Stimulated activated CD4-positive, alpha-beta T cell treated with anti-CD3 and anti-CD28 coated beads, Interleukin-12 subunit alpha, Interleukin-12 subunit beta, amount 100 ng/mL, for 4 hours (primary cell): ENCODE measurements around the gene EXOC3.
"Not testable (repeated sequence)": the region's sequence is repeated elsewhere in the genome, so short reads cannot be mapped to it uniquely, and the experiment has no call there.

Experiments
- DNase-seq: peaks from one replicate; pipeline ENCODE4 v3.0.0-alpha.2; 2020

EXOC3 gene

DNA sequence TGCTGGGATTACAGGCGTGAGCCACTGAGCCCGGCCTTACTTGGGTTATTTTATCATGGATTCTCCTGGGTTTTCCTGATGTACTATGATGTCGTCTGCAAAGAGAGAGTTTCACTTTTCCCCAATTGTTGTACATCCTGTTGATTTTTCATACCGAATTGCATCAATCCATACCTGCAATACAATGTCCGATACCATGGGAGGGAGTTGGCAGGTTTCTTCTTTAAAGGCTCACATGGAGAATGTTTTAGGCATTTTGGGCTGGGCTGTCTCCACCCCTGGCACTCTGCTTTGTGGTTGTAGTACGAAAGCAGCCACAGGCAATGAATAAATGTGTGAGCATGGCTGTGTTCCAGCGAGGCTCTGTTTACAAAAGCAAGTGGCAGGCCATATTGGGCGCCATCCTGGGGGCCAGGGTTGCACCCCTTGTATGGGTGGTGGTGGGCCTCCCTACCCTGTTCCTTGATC, 35.1 kb upstream of the EXOC3 start:
- DNase-seq = no peak

DNA sequence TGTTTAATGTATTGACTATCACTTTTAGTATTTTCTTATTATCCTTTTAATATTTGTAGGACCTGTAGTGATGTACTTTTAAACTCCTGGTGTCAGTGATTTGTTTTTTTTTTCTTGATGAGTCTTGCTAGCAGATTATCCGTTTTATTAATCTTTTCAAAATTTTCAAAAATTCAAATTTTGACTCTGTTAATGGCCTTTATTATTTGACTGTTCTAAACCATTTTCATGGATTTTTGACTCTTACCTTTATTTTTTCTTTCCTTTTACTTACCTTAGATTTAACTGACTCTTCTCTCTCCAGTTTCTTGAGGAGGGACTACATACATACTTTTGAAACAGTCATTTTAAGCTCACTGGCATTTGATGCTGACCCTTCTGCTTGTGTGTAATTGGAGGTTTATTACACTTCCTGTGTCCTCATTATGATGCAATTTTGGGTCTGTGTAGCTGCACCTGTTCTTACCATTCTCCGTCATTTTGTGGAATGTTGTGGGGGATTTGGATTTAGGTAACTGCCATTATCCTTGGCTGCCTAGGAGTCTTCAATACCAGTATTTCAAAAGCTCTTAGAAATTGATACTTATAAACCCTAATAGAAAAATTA, 32.0 kb upstream of the EXOC3 start:
- DNase-seq = no peak

DNA sequence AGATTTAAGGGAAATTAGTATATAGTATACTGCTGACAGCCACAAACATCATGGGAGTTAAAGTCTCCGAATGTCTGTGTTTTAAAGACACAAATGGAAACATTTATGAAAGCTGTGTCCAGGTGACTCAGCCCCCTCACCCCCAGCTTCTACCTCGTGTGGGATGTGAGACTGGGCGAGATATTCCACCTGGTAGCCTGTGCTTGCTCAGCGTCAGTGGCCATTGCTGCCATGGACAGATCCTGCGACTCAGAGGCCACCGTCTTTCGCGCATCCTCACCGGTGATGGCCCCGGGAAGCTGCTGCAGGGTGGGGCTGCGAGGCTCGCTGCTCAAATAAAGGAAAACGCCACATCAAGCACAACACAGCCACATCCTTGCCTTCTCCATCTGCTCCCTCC, 31.2 kb upstream of the EXOC3 start:
- no peak for DNase-seq

DNA sequence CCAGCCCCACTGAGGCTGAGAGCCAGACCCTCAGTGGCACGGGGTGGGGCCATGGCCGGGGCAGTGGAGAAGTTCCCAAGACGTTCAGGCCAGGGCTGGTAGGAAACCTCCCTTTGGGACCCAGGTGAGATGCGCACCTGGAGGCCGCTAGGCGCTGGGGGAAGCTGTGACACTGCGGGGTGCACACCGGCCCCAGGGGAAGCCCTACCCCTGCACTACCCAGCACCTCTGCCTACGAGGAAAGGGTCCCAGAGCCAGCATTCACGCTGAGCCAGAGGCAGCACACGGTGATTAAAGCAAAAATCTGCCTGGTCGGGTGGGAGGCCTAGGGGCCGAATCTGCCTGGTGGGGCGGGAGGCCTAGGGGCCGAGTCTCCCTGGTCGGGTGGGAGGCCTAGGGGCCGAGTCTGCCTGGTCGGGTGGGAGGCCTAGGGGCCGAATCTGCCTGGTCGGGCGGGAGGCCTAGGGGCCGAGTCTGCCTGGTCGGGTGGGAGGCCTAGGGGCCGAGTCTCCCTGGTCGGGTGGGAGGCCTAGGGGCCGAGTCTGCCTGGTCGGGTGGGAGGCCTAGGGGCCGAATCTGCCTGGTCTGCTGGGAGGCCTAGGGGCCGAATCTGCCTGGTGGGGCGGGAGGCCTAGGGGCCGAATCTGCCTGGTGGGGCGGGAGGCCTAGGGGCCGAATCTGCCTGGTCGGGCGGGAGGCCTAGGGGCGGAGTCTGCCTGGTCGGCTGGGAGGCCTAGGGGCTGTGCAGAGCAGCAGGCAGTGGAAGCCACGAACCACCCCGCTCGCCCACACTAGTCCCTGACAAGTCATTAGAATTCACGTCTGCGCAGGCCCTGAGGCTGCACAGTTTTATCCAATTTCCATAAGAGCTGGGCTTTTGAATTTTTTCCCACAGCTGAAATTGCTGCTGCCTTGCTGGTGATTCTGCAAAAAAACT, 27.7 kb upstream of the EXOC3 start:
- not testable (repeated sequence) for DNase-seq

DNA sequence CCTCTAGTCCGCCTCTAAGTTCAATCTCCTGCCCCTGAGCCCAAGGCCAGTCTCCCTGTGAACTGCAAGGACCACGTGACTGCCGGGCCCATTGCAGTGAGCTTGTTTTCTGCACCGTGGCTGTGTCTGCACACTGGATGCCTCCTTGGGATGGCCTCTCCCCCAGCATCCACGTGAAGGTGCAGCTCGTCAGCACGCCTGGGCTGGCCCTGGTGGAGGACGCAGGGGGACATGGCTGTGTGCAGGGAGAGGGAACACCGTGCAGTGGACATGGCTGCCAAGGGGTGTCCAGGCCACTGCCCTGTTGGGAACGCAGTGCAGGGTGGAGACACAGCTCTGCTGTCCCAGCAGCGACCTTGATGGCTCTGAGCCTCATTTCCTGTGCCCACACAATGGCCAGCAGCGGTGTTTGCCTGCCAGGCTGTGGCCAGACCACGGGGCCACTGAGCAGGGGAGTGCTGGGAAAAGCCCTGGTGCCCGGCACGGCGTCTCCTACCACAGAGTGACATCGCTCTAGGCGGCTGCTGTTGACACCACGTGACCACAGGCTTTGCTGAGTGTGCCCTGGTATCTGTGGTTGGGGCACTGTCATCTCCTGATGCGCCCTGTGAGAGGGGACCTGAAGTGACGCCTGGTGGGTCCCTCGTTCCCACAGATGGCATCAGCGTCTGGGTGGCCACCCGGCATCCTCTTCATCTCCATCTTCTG, 26.9 kb upstream of the EXOC3 start:
- DNase-seq = no peak

DNA sequence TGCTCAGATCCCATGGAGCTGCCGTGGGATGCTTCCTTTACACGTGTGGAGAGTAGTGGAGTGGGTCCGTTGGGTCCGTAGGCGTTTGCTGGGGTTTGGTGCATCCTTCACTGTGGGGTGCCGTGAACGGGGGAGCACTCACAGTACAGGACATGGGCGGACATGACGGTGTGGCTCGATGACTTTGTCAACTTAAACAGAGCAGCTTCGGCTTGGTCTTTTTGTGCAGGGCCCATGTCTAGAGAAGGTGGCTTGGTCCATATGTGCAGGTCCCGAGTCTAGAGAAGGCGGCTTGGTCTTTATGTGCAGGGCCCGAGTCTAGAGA, 26.4 kb upstream of the EXOC3 start:
- no peak for DNase-seq

DNA sequence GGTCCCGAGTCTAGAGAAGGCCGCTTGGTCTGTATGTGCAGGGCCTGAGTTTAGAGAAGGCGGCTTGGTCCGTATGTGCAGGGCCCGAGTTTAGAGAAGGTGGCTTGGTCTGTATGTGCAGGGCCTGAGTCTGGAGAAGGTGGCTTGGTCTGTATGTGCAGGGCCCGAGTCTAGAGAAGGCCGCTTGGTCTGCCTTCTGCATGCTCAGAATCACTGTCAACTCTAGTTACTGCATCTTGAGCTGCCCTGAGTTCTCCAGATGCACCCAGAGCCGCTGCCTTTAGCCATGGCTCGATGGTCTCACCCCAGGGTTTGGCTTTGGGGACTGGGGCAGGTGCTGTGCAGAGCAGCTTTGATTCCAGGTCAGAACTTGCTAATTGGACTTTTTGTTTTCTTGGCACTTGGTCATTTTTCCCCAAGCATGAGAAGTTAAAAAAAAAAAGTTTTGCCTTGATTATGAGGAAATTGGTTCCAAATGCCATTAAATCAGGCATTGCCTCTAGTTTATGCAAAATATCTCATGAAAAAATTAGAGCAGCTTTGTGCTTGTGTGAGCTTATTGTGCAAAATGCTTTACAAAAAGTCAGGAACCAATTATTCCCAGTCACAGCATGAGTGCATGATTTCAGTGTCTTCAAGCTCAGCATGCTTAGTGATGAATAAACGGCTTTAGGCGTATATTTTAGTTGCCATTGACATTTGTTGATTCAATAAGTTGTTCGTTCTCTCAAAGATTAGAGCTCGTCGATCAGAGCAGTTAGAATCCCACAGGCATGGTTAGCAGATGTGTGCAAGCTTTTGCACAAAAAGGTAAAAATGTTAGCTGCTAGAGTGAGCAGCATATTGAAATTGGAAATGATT, 25.4 kb upstream of the EXOC3 start:
- DNase-seq = no peak

DNA sequence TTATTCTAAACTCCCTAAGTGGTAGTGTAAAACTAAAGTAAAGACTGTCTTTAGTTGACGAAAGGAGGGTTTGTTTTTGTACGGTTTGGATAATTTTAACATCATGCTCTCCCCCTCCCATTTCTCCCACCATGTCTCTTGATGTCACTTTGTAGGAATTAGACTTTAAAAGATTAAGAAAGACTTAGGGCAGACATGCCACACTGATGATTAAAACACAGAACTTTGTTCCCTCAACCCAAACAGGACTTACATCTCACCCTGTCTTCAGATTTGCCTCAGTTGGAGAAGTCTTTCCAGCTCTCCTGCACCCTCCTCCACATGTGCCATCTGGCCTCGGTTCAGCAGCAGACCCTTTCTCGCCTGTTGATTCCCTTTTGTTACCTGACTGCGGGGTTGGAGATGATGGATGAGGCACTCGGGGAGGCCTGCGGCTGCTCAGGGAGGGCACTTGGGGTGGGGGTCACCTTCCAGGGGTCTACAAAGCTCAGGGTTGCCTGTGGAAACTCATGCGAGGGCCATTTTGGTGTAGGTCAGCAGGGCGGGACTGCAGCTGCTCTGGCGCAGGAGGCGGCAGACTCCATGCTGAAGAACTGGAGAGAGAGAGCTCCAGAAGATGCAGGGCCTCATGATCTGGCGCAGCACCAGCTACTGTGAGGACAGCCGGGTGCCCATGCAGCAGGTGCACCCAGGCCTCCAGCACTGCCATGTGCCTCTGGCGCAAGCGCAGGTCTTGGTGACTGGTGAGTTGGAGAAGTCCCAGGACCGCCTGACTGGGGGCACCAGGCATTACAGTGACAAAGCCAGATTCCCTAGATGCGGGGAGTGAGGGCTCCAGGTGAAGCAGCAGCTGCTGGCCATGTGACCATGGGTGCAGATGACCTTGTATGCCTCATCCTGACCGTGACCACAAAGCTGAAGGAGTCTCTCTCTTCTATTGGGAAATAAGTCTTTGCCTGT, 24.5 kb upstream of the EXOC3 start:
- DNase-seq = no peak

DNA sequence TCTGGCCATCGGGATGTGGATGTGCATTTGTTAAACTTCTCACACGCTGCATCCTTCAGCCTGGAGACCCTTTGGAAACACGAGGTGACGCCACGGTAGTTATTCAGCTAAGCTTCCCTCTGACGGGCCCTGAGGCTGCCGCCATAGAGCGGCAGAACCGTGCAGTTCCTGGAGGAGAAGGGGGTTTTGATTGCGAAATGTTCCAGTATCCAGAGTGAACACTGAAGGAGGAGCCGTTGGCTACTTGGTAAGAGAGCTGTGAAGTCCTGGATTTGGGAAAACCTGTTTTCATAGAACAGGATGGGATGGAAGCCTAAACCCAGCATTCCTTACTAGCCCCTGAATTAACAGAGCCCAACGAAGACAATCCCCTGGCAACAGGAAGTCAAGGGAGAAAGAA, 23.0 kb upstream of the EXOC3 start:
- DNase-seq = no peak

DNA sequence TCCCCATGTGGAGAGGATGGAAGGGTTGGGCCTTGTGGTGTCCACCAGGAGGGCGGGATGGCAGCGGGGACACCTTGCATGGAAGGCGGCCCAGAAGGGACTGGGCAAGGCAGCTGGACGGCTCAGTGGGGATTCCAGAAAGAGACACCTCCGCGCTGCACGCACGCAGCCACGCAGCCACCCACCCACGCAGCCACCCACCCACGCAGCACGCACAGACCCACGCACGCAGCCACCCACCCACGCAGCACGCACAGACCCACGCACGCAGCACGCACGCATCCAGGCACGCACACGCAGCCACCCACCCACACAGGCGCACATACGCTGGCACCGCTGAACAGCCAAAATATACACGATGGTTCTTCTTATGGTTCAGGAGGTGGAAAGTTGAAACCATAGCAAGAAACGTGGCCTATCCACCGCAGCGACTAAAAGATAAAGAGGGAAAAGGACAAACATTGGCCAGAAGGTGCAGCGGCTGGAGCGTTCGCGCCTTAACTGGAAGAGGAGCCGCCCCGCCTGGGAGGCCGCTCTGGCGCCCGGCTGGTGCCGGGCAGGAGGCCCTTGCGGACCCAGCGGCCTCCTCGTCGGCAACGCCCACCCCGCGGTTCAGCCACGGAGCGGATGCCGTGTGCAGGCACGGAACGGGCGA, 22.2 kb upstream of the EXOC3 start:
- no peak for DNase-seq

DNA sequence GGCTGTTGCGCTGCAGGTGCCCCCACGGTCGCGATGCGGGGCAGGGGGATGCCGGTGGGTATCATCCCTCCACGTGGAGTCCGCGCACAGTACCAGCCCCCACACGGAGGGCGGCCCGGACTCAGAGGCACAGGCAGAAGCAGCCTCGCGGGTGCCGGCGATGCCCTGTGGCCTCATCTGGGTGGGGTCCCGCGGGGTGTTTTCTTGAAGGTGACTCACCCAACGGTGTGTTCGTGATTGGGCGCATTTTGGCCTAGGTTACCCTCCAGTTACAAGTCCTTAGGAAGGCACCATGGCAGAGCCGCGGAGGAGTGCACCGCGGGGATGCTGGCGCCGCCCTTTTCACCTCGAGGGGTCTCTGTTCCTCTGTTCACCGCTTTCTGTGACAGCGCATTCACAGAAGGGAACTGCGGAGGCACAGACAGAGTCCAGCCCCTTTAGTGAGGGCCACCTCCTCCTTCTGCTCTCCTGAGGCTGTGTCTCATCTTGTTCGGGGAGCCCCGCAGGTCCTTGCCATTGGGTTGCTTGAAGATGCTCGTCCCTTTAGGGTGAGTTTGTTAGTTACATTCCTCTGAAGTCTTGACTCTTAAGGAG, 21.6 kb upstream of the EXOC3 start:
- DNase-seq = no peak

DNA sequence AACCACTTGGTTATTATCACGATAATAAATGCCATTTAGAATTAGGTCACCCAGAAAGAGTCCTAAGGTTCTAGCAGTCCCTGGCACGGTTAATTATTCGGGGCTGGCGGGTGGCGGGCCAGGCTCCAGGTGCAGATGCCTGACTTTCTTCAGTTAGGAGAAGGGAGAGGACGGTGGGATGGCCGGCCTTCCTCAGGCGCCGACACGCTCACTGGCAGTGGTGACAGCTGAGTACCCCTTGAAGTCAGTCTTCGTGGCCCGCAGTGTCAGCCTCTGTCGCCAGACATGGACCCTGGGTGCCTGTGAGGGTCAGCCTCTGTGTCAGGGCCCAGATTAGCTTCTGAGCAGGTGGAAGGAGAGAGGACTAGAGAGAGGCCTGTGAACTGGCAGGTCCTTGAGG, 21.1 kb upstream of the EXOC3 start:
- DNase-seq = no peak

DNA sequence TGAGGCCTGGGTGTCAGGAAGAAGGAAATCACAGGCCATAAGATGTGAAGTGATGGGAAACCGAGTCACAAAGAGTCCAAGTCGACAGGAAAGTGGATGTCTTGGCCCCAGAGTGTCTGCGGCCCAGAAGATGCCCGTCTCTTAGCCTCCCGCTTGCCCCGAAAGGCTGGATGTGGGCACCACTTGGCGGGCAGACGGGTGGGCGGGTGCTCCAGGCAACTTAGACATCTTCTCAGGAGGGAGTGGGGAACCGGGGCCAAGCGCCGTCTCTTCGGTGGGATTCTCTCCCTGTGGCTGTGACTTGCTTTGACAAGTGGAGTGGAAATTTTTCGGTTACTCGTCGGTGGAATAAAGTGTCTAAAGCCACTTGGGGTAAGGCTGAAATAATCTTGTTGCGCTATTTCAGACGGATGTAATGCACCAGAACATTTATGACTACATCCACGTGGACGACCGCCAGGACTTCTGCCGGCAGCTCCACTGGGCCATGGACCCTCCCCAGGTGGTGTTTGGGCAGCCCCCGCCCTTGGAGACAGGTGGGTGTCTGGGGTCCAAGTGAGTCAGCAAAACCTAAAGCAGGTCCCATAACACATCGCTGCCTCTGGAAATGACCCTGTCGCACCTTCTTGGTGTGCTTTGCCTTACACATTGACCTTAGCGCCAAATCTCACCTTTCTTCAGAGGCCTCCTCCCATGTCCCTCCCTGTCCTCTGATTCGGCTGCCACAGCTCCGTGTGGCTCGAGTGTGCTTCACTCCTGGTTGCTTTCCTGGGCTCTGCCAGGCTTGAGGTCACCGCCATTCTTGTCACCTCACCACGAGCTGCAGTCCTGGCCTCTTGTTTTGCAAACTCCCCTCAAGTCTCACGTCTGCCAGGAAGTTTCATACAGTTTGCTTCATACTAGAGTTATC, 20.4 kb upstream of the EXOC3 start:
- no peak for DNase-seq

DNA sequence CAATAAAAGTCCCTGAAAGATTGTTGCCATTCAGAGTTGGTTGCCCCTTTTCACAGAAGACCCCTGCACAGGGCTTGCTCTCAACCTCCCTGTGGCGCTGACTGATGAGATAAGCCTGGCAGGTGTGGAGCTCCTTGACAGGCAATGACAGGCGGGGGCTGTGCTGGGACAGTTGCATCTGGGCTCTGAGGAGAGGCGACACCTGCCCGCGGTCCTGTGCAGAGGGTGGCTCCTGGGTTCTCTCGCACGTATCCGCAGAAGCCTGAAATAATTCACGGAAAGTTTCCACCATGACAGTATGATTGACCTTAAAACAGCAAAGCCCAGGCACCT, 19.8 kb upstream of the EXOC3 start:
- no peak for DNase-seq

DNA sequence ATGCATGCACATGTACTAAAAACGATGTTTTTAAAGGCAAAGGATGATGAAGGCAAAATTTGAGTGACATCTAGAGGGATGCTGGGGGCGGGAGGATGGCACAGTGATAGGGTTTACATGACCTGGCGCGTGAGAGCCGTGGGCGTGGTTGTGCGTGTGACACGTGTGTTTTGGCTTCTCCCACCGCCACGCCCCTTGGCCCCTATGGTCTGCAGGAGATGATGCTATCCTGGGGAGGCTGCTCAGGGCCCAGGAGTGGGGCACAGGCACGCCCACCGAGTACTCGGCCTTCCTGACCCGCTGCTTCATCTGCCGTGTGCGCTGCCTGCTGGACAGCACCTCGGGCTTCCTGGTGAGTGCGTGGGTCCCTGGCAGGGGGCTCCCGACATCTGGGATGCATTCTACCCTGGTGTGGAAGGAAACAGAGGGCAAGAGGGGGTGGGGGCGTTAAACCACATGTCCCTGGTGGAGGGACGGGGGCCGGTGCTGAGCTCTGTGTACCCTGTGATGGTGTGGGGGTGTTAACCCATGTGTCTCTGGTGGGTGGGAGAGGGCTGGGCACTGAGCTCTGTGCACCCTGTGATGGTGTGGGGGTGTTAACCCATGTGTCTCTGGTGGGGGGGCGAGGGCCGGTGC, 19.2 kb upstream of the EXOC3 start:
- no peak for DNase-seq

DNA sequence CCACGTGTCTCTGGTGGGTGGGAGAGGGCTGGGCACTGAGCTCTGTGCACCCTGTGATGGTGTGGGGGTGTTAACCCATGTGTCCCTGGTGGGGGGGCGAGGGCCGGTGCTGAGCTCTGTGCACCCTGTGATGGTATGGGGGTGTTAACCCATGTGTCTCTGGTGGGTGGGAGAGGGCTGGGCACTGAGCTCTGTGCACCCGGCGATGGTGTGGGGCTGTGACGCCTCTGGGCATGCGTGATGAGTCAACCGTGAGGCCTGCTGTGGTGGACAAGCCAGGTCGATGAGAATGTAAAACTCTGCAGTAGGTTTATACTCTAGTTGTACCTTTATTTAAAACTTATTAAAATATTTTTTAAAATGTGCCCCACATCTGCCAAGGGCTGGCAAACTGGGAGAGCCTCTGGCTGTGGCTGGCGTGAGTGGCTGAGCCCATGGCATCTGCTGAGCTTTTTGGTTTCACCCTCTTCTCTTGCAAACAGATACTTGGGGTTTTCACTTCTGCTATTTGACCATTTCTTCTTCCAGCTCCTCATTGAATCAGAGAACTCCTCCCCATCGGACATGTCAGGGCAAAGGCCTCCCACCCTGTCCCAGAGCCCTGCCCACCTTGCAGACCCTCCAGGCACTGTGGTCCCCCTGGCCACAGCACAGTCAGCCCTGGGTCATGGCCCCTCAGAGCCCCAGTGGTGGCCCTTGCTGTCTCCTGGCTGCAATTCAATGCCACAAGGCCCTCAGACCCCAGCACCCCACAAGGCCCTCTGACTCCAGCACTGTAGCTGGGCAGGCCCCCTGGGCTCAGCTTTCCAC, 18.5 kb upstream of the EXOC3 start:
- DNase-seq = no peak

DNA sequence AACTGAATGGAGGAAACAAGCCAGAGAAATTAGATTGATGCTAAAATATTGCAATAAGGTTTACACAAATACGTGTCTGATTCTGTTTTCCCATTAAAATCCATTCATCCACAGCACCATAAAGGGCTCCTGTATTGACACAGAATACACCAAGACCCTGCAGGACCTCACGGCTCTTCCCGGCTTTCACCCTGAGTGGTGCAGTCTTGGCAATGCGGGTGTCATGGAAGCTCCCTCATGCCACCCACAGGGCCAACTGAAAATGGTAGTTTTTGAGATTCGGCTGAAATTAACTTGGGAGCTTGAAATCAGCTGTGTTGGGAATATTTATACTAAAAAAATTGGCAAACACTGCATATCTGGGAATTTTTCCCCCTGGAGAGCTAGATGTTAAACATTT, 17.3 kb upstream of the EXOC3 start:
- DNase-seq = no peak

DNA sequence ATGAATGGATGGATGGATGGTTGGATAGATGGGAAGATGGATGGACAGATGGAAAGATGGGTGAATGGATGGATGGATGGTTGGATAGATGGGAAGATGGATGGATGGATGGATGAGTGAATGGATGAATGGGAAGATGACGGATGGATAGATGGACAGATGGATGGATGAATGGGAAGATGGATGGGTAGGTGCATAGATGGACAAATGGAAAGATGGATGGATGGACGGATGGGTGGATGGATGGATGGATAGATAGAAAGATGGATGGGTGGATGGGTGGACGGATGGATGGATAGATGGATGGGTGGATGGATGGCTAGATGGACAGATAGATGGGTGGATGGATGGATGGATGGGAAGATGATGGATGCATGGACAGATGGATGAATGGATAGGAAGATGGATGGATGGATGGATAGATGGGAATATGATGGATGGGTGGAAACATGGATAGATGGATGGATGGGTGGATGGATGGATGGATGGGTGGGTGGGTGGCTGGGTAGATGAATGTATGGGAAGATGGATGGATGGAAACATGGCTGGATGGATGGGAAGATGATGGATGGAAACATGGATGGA, 16.5 kb upstream of the EXOC3 start:
- DNase-seq = no peak
